Activated CD8-positive, alpha-beta memory T cell treated with anti-CD3 and anti-CD28 coated beads for 4 hours (primary cell): ENCODE measurements around the gene CXXC5.

Source experiments
- DNase-seq, 2 donors: peaks; one replicate each; pipeline ENCODE4 v3.0.0-alpha.2; 2020; ENCODE audit warnings: low read depth in 2 of 2

Gene CXXC5

GRCh38 chr5:139651853-139652787 lies 4.0 kb downstream of the CXXC5 start:
- peak in 1 of 2 donors; percentile 57 for DNase-seq

DNA sequence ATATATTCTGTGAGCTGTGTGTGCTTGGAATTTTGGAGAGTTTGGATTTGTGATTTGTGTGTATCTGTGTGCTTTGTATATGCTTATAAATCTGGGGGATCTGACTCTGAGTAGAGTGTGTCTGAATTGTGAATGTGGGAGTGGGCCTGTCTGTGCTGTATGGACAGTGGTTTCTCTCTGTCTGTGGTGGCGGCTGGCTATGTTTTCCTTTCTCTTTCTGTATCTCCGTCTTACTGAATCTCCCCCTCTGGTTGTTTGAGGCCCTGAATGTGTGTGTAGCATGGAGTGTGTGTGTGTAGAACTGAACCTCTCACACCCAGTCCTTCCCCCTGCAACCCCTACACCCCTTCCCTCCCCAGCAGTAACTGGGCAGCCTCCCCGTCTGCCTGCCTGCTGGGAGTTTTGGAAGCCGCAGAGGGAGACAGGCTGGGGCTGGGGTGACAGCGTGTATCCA lies 4.7 kb downstream of the CXXC5 start:
- no peak for DNase-seq

GRCh38 chr5:139653616-139654015 lies 5.5 kb downstream of the CXXC5 start:
- DNase-seq = no peak

DNA sequence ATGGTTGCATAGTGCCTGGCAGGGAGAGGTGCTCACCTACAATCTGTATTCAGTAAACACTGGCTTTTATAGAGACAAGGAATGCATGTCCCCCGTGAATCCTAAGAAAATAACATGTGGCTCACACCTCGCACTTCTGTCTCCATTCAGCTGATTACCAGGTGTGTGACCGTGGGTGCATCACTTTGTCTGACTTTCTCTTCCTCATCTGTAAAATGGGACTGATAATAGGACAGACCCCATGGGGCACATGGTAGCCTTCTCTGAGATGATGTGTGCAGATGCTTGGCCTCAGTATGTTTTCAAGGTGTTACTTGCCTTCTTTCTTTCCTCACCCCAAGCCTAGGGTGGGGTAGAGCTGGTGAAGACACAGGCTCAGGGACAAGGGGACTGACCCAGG lies 6.3 kb downstream of the CXXC5 start:
- DNase-seq = no peak

DNA sequence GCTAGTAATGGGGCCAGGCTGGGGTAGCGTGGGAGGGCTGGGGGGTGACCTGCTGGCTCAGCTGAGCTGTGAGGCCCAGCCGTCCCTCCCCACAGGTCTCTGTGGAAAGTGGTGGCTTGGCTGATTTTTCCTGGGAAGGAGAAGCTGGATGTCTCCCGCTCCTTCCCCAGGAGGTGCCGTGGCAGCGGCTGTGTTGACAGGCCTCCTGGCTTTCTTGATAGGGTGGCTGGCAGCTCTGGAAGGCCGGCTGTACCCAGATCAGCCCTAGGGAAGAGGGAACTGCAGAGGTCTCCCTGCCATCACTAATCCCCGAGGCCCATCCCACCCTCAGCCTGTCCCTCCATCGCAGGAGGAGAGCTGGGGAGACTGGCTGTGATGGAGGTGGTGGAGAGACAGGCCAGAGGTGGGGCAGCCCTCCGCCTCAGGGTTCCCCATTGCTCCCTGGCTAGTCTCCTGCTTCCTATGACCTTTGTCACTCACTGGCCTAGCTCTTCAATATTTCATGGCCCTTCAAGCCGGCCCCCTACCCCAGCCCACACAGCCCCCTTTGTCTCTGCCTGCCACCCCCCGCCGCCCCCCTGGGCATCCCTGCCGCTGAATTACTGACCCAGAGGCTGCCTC lies 6.8 kb downstream of the CXXC5 start:
- no peak for DNase-seq

DNA sequence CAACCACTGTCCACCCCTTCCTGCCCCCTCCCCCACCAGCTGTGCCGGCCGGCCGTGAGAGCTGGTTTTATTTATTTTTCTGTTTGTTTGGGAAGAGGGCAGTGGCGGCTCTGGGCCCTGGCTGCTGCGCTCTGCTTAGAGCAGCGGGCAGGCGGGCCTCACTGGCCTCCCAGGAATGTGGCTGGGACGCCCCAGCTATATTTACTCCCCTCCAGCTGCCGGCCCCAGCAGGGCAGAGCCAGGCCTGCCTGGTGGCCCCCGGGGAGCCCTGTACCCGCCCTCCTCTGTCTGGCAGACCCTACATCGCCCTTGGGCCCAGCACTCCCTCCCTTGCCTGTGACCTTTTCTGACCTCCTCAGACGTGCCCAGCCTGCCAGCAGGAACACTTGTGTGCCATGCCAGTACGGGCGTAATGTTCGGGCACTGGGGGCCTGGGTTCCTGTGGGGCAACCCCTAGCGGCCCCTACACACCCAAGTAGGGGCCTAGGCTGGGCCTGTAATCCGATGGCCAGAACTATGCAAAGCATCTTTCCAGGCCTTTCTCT lies 7.7 kb downstream of the CXXC5 start:
- DNase-seq = no peak

GRCh38 chr5:139657363-139658321 lies 9.5 kb downstream of the CXXC5 start:
- no peak for DNase-seq

DNA sequence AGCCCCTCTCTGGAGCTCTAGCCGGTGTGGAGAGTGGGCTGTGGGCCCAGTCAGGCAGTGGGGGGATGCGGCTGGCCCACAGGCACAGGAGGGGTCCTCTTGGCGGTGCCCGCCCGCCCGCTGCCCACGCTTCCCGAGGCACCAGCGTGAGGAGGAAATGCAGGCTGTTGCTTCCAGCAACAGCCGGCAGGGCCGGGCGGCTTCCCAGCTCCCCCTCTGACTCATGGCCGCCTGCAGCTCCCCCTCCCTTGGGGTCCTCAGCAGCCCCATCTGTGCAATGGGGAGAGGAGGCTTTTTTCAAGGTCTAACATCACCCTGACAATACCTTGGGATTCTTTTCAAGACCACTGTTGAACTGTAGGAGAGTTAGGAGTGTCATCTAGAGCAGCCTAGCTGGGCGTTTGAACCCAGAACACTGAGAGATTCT lies 10.4 kb downstream of the CXXC5 start:
- DNase-seq = no peak

DNA sequence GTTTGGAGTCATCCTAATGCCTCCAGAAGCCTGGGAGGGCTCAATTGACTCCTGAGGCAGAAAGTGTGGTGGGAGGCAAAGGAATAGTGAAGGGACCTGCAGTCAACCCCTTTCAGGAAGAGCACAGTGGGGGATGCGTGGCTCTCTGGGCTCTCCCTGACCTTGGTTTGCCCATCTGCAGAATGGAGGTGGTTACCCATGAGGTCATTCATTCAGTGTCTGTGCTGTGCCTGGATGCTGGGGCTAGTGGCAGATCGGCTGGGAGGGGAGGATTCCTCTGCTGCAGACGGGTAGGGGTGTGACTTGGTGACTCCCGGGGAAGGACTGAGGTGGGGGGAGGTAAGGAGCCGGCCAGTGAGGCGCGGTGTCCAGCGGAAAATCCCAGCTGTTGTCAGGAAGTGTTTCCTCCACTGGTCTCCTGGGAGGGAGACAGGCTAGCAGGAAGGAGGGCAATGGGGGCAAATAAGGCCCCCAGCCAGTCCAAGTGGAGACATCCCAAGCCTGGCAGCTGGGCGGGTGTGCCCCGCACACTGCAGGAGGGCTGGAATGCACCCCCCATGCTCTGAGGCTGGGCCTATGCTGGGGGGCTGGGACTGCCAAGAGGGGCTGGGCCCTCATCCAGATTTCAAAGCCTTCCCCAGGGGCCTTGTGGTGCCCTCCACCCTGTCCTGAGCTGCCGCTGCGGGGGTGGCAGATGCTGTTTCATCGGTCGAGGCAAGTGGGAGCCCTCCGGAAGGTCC lies 10.9 kb downstream of the CXXC5 start:
- DNase-seq = no peak

DNA sequence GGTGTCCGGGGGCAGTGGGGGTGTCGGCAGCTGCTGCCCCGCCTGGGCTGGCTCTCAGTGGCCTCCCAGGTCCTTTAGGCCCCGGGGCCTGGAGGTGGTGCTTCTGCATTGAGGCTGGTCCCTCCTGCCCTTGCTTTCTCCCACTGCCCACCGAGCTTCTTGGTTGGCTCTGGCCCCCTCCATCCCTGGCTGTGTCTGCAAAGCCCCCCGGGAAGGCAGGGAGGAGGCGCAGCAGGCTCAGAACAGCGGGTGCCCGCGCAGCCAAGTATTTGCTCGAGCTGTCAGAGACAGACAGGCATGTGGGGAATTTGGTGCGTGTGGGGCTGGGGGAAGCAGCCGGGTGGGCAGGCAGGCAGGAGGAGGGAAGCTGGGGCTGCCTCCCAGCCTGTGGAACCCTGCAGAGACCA lies 11.5 kb downstream of the CXXC5 start:
- DNase-seq = no peak

- no peak for DNase-seq
Measured at GRCh38 chr5:139660105-139660922, 12.2 kb downstream of the CXXC5 start.

DNA sequence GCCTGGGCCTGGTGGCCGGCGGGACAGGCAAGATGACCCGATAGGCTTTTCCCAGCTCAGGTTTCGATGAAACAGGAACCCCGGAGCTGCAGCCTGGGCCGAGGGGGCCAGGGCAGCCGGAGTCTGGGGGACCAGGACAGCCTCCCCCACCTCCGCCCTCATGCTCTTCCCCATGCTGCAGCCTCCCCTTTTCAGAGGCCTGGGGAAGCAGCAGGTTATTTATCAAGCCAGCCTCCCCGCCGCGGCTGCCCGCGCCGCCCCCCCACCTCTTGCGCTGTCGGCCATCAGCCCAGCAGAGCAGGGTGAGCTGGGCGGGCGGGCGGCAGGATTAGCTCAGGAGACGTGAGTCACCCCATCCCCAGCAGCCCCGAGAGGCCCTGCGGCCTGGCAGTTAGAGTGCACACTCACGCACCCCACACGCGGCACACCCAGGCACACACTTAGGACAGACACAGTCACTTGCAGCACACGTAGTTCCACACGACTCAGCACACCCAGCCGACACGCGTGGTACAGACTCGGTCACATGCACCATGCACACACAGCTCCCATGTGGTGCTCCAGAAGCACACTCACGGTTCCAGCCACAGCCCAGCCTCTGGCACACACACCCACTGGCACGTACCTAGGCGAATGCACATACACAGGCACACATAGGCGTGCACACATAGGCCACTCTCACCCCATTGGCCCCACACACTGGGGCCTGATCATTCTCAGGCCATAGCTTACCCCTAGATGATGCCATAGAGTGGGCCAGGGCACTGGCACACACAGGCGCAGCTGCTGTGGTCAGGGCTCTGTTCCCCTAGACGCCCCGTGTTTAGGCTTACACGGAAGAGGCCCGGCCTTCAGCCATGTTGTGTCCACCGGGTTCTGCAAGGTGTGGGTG lies 13.0 kb downstream of the CXXC5 start:
- DNase-seq = no peak

DNA sequence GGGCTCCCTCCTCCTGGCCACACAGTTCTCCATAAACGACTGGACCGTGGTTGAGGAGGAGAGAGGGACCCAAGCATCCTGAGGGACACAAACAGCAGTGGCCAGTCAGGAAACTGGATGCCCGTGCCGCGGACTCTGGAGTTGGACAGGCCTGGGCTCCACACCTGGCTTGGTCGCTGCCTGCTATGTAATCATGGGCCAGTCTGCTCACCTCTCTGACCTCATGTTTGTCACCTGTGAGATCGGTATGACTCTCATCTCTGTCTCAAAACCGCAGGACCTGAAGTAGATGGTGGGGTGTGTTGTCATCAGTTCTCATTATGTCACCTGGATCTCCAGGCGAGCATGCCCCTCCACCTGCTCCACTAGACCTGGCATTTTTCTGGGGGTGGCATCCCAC lies 14.5 kb downstream of the CXXC5 start:
- DNase-seq = no peak

GRCh38 chr5:139663207-139664085 lies 15.3 kb downstream of the CXXC5 start:
- DNase-seq = no peak

DNA sequence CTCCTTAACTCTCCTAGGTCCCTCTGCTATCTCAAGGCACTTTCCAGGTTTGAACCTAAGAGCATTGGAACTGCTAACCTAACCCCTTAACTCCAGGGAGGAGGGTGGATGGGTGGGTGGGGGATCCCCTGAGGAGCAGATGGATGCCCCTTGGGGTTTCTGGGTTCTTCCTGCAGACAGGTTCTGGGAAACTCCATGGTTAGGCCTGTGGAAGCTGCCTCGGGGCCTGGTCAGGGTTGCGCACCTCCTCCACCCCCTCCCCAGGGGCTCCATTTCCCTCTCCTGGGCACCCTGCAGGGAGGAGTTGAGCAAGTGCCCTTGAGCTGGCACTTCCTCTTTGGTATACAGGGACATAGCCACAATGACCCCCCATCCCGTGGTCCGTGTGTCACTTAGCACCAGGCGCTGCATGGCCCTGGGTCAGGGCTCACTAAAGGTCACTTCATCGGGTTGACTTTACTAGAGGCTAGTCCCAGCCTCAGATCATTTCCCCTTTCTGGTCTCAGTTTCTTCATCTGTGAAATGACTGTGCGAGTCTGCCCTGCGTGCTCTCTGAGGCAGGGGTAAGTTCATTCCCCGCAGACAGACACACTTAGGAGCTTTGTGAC lies 16.0 kb downstream of the CXXC5 start:
- no peak for DNase-seq

- no peak for DNase-seq
Measured at GRCh38 chr5:139664727-139665351, 16.7 kb downstream of the CXXC5 start.

- DNase-seq = no peak
Measured at GRCh38 chr5:139665626-139666025, 17.5 kb downstream of the CXXC5 start.
